G401.6 (cell line): ENCODE measurements around the gene CAMKK2.
"Not testable (repeated sequence)": the region's sequence is repeated elsewhere in the genome, so short reads cannot be mapped to it uniquely, and the experiment has no call there.

Experiments
- FAIRE-seq: peaks from 2 replicates; lab custom pipeline; 2012; peaks lifted over from hg19 to GRCh38; lab: Jason Lieb, UNC

The CAMKK2 gene

DNA sequence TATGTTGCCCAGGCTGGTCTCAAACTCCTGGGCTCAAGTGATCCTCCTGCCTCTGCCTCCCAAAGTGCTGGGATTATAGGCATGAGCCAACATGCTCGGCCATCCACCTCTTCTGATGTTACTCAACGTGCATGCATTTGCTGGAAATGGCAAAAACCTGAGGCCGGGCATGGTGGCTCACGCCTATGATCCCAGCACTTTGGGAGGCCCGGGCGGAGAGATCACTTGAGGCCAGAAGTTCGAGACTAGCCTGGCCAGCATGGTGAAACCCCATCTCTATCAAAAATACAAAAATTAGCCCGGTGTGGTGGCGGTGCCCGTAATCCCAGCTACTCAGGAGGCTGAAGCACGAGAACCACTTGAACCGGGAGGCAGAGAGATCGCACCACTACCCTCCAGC, 1.9 kb upstream of the CAMKK2 start:
- FAIRE-seq = not testable (repeated sequence)

DNA sequence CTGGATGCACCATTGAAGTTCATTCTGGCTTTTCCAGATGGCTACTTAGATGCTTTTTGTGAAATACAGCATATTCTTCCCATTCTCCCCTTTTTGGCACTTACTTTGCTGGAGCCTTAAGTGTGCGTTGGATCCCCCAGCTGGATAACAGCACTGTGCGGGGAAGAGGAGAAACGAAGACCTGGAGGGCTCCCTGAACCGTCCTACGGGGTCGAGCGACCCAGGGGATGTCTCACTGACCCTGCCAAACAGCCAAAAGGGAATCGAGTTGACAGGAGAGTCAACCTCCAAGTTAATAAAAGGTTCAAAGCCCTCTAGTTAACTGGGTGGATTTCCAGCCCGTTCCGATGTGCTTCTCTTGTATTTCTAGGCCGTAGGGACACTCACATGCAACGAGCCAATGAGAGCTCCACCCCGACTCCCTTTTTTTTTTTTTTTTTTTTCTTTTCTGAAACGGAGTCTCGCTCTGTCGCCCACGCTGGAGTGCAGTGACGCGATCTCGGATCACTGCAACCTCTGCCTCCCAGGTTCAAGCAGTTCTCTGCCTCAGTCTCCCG, 1.0 kb upstream of the CAMKK2 start:
- no peak for FAIRE-seq

DNA sequence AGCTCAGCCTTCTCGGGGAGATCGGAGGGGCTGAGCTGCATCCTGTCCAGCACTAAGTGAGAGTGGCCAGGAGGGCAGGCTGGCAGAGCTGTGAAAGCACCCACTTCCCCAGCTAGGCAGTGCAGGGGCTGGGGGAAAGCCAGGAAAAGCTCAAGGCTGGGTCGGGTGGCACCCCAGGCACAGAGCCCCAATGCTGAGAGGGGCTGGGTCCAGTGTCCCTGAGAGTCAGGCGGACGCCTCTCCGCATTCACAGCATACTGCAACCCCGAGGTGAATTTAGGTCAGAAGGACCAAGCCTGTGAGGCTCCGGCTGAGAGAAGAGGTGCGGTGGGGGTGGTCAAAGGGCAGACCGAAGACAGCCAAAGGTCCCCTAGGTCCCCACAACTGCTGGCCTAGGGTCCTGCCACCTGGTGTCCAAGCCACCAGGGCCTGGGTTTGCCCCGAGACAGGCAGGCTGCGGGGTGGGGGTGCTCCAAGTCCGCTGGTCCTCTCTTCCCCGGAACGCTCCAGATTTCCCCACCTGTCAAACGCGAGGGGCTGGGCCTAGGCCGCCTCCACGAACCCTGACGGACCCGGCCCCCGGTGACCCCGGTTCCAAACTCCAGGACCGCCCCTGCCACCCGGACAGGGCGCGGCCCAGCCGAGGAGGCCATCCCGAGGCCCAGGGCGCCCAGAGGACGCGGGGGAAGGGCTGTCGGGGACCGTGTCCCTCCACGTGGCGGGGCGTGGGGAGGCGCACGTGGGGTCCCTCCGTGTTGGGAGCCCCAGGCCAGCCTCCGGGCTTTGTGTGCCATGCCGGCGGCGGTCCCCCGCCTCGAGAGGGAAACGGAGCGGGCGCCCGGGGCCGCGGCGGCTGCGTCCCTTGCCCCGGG, 527 bp downstream of the CAMKK2 start:
- FAIRE-seq = no peak

DNA sequence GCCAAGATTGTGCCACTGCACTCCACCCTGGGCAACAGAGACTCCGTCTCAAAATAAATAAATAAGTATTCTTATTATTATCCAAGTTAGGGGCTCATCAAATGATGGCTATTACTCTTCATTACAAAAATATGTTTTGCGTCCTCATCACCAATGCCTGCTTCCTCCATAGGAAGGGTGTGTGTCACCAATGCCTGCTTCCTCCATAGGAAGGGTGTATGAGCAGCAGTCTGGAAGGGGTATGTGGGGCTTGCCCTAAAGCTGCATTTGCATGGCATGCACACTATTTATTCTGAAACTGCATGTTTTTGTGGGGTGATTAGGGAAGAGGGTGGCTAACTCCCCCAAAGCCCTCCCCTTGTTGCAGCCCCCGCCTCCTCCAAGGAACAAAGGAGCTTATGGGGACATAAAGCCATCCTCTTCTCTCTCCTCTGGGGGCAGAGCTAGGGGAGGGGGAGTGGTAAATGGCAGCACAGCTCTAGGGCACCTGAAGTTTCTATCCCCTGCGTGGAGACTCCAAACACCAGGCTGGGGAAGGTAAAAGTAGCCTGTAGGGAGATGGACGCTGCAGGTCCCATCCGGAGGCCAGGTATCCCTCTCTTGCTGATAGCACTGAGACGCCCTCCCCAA, 1.3 kb downstream of the CAMKK2 start:
- FAIRE-seq = no peak

DNA sequence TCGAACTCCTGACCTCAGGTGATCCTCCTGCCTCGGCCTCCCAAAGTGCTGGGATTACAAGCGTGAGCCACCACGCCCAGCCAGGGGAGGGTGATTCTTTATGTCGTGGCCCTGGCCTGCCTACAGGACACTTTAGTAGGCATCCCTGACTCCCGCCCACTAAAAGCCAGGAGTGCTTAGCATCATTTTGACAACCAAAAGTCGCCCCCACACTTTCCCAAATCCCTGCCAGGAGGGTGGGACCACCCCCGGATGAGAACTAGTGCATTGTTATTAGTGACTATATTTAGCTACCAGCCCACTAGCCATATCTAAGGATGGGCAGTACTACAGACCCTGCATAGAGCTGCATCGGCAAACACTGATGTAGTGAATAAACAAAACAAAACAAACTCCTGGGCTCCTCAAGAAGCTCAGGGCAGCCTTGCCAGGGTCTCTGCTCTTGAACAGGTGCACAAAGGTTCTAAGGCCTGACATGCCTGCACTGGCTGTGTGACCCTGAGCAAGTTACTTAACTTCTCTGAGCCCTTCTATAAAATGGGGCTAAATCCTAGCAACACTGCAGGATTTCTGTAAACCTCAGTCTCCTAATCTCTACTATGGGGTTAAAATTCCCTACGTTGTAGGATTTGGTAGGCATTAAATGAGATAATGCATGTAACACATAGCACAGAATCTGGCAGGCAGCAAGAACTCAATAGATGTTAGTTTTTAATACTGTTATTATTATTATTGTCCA, 2.2 kb downstream of the CAMKK2 start:
- no peak for FAIRE-seq

DNA sequence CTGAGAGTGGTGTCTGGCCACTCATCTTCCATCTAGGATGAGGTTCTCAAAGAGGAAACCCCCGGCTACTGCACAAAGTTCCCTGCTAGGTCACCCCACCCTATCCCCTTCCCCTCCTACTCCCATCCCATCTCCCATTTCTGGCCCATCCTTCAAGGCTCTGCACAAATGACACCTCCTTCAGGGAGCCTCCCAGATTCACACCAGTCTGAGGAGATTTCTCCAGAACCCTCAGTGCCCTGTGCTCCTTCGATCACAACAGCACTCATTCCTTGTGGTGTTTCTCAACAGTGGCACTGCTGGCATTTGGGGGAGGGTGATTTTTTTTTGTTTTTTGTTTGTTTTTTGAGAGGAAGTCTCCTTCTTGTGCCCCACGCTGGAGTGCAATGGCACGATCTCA, 2.9 kb downstream of the CAMKK2 start:
- FAIRE-seq = no peak

DNA sequence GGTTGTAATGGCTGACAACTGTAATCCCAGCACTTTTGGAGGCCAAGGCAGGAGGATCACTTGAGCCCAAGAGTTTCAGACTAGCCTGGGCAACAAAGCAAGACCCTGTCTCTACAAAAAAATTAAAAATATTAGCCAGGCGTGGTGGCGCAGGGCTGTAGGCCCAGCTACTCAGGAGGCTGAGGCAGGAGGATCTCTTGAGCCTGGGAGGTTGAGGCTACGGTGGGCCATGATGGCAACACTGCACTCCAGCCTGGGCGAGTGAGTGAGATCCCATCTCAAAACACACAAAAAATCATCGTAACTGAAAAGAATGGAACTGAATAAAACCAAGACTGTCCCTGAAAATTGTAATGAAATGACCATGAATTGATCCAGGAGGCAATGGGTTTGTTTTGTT, 6.1 kb downstream of the CAMKK2 start:
- FAIRE-seq = no peak

DNA sequence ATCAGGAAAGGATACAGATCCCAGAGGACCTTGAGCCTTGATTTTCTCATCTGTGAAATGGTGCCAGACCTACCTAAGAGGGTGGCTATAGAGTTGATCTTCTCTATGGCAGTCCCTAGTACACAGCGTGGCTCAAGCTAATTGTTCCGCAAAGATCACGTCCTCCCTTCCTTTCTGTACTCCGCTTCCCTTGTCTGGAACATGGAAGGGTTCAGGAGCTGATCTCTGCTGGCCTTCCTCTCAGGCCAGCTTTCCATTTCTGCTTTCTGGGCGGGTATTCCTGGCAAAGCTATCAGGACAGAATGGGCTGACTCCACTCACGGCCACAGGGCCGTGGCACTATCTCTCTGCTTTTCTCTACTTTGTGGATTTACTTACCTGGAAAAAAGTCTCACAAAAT, 6.5 kb downstream of the CAMKK2 start:
- FAIRE-seq = no peak

DNA sequence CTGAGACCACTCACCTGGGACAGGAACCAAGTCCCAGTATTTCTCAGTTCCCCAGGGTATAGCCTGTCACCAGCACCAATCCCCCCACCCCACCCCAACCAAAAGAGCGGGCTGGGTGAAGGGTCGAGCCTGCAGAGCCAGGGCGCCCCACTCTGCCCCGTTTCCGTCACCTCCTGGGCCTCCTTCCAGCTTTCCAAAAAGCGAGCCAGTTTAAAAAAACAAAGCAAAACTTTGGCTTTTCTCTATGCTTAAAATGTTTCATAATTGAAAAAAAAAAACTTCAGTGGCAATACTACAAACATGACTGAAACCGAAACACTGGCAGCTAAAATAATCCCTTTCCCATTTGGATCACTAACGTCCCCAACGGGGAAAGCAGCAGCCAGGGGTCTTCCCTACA, 7.5 kb downstream of the CAMKK2 start:
- FAIRE-seq = no peak

DNA sequence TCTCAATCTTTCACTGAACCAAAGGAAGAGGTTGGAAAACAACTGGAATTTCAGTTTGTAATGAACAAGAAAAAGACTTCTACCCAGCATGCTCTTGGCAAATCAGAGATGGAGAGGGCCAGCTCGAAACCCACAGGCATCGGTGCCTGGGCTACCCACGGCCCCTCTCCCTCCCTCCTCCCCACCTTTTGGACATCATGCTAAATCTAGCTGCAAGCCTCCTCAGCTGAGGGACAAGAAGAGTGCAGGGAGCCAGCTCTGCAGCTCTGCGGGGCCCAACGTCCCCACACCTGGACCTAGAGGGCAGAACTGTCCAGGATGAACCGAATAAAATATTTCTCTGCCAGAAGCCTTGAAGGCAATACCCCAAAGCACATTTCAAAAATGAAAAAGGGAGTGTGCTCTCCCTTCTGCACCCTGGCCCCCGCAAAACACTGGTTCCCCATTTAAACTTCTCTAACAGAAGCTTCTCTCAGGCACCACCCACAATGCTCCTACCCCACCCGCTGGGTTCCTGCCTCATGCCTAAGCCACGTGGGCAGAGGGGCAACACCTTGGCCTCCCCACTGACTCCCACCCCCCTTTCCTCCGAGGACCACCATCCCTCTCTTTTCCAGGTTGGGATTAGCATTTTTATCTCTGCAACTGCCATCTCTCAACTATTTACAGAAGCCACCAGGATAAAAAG, 8.2 kb downstream of the CAMKK2 start:
- no peak for FAIRE-seq

DNA sequence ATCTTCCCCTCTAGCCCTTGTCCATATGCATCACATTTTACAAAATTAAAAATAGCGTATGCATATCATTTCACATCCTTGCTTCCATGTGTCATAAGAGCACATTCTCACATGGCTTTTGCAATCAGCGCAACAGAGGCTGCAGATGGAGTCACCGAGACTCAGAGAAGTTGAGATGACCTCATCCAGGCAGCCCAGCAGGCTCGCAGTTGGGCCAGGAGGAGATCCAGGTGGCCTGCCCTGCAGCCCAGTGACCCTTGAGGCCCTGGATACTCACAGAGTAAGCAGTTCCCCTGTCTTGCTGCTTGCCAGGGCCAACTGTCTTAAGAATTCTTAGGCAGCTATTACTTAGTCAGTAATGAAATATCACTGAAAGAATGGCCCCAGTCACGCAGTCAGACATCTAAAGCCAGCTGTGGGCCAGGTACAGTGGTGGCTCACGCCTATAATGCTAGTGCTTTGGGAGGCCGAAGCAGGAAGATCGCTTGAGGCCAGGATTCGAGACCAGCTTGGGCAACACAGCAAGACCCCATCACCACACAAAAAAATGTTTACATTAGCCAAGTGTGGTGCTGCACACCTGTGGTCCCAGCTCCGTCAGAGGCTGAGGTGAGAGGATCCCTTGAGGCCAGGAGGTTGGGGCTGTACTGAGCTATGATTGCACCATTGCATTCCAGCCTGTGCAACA, 9.1 kb downstream of the CAMKK2 start:
- no peak for FAIRE-seq

DNA sequence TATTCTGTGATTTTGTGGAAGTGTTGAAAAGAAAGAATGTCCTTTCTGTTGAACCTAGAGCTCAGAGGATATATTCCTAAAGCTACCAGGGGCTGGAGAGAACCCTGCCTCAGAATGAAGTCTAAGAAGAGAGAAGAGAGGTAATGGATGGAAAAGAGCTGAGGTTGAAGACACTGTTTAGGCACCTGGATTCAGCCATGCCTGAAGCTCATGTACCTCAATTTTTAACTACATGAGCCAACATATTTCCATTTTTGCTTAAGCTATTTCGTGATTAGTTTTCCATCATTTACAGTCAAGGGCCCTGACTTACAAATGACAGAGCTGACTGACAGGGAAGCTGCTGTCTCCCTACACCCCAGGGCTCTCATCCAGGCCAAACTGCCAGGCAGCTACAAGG, 10.7 kb downstream of the CAMKK2 start:
- no peak for FAIRE-seq

DNA sequence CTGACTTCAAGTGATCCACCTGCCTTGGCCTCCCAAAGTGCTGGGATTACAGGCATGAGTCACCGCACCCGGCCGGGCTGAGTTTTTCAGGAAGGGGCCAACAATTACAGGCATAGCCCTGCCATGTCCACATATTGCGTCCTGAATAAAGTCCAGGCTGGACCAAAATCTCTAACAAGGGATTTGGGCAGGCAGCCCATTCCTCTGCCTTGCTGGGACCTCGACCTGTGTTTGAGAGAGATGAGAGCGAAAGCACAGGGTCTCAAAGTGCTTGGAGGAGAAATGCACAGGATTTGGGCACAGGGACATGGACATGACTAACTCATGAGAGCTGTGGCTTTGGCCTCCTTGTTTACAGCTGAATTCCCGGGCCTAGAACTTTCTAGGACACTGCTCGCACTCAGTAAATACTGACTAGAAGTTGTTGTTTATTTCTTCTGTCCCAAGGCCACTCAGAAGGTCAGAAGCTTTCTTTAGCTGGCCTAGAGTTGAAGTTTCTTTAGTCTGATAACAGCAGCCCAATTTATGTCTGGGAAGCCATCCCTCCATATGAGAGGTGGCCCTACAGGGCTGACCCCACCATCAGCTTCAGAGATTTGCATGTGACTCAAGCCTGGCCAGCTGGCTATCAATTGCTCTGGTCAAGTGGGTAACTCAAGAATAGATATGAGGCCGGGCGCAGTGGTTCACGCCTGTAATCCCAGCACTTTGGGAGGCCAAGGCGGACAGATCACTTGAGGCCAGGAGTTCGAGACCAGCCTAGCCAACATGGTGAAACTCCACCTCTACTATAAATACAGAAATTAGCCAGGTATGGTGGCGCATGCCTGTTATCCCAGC, 11.7 kb downstream of the CAMKK2 start:
- no peak for FAIRE-seq

DNA sequence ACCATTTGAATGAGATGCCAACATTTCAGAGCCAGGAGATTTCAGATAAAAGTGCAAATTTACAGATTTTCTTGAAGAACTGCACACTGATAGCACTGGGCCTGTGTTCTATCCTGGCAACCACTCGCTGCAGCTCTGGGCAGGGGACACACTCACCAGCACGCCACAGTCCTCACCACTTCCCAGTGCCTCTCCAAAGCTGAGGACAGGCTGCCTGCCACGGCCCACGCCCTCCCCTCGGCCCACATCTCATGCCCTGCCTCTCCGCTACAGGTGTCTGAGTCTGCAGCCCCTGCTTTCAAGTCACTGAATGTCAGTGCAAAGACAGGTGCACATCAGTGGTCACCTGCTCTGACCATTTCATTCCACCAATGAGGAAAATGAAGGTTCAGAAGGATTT, 12.7 kb downstream of the CAMKK2 start:
- no peak for FAIRE-seq

DNA sequence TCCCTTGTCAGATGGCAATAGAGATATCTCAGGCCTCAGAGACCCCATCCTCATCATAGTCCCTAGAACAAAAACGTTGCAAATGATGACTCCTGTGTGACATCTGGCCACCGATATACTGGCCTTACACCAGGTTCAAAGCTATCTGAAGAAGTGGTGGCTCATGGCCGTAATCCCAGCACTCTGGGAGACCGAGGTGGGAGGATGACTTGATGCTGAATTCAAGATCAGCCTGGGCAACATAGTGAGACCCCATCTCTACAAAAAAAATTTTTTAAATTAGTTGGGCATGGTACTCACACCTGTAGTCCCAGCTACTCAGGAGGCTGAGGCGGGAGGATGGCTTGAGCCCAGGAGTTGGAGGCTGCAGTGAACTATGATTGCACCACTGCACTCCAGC, 13.1 kb downstream of the CAMKK2 start:
- FAIRE-seq = no peak

DNA sequence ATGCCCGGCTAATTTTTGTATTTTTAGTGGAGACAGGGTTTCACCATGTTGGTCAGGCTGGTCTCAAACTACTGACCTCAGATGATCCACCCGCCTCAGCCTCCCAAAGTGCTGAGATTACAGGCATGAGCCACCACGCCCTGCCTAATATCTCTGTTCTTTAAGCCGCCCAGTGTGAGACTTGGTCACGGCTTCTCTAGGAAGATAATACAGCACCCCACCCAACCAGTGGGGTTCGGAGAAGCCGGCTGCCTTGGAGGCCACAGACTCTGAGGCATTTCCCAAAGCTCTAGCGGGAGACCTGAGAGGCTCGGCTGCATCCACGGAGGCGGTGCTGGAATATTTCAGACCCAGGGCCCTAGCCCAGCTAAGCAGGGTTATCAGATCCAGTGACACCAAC, 13.6 kb downstream of the CAMKK2 start:
- not testable (repeated sequence) for FAIRE-seq

DNA sequence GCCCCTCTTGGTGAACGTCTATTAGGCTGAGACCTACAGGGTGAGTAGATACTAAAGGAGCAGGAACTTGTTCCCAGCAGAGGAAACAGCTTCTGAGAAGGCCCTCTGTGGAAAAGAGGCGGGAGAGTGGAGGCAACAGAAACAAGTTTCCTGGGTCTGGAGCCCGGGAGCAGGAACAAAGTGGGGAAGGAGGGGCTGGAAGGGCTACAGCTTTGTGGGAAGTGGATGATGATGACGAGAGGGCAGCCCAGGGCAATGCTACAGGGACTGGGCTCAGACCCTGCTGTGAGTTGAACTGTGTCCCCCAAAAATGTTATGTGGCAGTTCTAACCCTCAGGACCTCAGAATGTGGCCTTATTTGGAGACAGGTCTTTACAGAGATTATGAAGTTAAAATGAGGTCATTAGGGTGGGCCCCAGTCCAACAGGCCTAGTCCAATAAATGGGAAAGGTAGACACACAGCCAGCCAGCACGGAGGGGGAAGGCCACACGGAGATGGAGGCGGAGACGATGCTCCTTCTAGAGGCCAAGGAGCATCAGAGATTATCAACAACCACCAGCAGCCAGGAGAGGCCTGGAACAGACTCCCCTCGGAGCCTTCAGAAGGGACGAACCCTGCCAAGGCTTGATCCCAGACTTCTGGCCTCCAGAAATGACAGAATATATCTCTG, 14.3 kb downstream of the CAMKK2 start:
- no peak for FAIRE-seq

DNA sequence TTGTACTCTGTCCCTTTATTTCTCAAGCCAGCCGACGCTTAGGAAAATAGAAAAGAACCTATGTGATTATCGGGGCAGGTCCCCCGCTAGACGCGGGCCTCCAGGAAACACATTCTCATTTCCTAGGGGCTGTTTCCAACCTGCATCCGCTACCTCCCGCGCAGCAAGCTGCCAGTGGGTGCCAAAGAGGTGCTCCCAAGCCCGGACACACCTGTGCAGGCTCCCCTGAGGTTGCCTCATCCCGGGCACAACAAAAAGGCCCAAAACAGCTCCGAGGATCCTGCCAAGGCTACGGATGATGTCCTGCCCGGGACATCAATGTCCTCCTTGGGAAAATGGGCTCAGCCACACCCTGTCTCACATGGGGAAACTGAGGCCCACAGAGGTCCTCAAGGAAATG, 15.4 kb downstream of the CAMKK2 start:
- not testable (repeated sequence) for FAIRE-seq

DNA sequence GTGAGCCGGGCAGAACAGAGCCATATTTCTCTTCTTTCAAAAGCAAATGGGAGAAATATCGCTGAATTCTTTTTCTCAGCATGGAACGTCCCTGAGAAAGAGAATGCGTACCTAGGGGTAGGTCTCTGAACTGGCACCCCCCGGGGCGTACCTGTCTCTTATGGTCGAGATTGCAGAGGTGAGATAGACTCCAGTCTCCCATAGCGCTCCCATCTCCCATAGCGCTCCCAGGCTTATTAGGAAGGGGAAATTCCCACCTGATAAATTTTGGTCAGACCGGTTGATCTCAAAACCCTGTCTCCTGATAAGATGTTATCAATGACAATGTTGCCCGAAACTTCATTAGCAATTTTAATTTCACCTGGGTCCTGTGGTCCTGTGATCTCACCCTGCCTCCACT, 16.0 kb downstream of the CAMKK2 start:
- FAIRE-seq = not testable (repeated sequence)

DNA sequence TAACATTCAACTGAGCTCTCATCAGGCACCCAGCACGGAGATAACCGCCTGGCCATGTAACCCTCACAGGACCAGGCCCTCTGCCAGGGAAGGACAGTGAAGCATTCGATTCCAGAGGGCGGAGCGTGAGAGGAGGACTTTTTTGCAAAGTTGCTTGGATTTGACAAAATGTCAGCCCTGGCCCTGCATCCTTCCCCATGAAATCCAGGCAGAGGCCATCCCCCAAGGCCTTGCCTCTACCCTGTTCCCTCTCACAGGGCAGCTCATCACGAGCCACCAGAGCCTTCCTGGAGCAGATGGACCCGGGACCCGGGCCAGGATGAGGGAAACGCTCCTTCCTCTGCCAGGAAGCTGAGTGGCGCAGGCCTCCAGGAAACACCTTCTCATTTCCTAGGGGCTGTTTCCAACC, 17.0 kb downstream of the CAMKK2 start:
- FAIRE-seq = no peak
